WTC11 (cell line): ENCODE measurements around the gene SMKR1. TPM values are rescaled to one million over a fixed set of nuclear protein-coding genes. Genes with fewer than 3 reads are reported as not detected.

Source experiments
- ATAC-seq: fragments of 200-7000 bp; cut with Tn5 transposase; 2 replicates; pipeline ENCODE4 v1.10.0; 2021; ENCODE audit warnings: mild to moderate bottlenecking, moderate library complexity
- CTCF ChIA-PET: fragments of 300-600 bp; sonication (Branson Sonifier 250); formaldehyde crosslinking; loops from one replicate; lab custom pipeline; 2021; ENCODE audit warnings: antibody characterized with exemption; lab: Charles Lee
- POLR2A ChIA-PET: fragments of 350-600 bp; sonication (Branson Sonifier 250); formaldehyde crosslinking; loops from one replicate; lab custom pipeline; 2021; ENCODE audit warnings: antibody characterized with exemption; lab: Charles Lee
- DNase-seq: peaks from one replicate; pipeline ENCODE4 v3.0.0; 2021; ENCODE audit warnings: low spot score
- H3K27ac Mint-ChIP-seq: 2 replicates; pipeline ENCODE4 v1.8.0; 2021; ENCODE audit warnings: mixed read lengths
- H3K27me3 Mint-ChIP-seq: 2 replicates; pipeline ENCODE4 v1.8.0; 2021; ENCODE audit warnings: low read depth, mild to moderate bottlenecking, moderate library complexity, mixed read lengths
- H3K36me3 Mint-ChIP-seq: 2 replicates; pipeline ENCODE4 v1.8.0; 2021; ENCODE audit warnings: mixed read lengths
- H3K4me1 Mint-ChIP-seq: 2 replicates; pipeline ENCODE4 v1.8.0; 2022; ENCODE audit warnings: mixed read lengths
- H3K4me3 Mint-ChIP-seq: 2 replicates; pipeline ENCODE4 v1.8.0; 2021; ENCODE audit warnings: mild to moderate bottlenecking, moderate library complexity, mixed read lengths
- H3K9me3 Mint-ChIP-seq: 2 replicates; pipeline ENCODE4 v1.8.0; 2021; ENCODE audit warnings: mixed read lengths
- AR ChIP-seq: fragments of 250-450 bp; sonication (Bioruptor Pico); IDR thresholded peaks from 2 replicates; pipeline ENCODE4 v1.9.0; 2021; ENCODE audit warnings: mild to moderate bottlenecking
- ATF2 ChIP-seq: sonication (generic); formaldehyde crosslinking; IDR thresholded peaks from 2 replicates; pipeline ENCODE4 v1.8.1; 2022; ENCODE audit warnings: low read depth, missing genetic modification reagents, borderline replicate concordance
- ATF6 ChIP-seq: sonication (generic); formaldehyde crosslinking; IDR thresholded peaks from 2 replicates; pipeline ENCODE4 v1.8.1; 2023; ENCODE audit warnings: mild to moderate bottlenecking, missing genetic modification reagents
- E2F1 ChIP-seq: sonication (generic); formaldehyde crosslinking; IDR thresholded peaks from 2 replicates; pipeline ENCODE4 v1.8.0; 2022; ENCODE audit warnings: mild to moderate bottlenecking, missing genetic modification reagents
- EMX1 ChIP-seq: fragments of 250-450 bp; sonication (Bioruptor Pico); IDR thresholded peaks from 2 replicates; pipeline ENCODE4 v1.8.0; 2021; ENCODE audit warnings: mild to moderate bottlenecking
- FOXP1 ChIP-seq: sonication (generic); formaldehyde crosslinking; IDR thresholded peaks from 2 replicates; pipeline ENCODE4 v1.8.0; 2022; ENCODE audit warnings: missing genetic modification reagents, mild to moderate bottlenecking, moderate library complexity, borderline replicate concordance
- HMGXB4 ChIP-seq: sonication (generic); formaldehyde crosslinking; IDR thresholded peaks from 2 replicates; pipeline ENCODE4 v1.8.1; 2023; ENCODE audit warnings: mild to moderate bottlenecking, moderate library complexity, missing genetic modification reagents
- KAT7 ChIP-seq: sonication (generic); formaldehyde crosslinking; IDR thresholded peaks from 2 replicates; pipeline ENCODE4 v1.8.1; 2023; ENCODE audit warnings: missing genetic modification reagents, mild to moderate bottlenecking, borderline replicate concordance
- NR1H2 ChIP-seq: sonication (generic); formaldehyde crosslinking; IDR thresholded peaks from 2 replicates; pipeline ENCODE4 v1.9.0; 2021; ENCODE audit warnings: mild to moderate bottlenecking, moderate library complexity, missing genetic modification reagents
- NR3C1 ChIP-seq: sonication (generic); formaldehyde crosslinking; conservative IDR thresholded peaks from 2 replicates; pipeline ENCODE4 v1.8.1; 2023; ENCODE audit warnings: low read depth, mild to moderate bottlenecking, missing genetic modification reagents
- OVOL2 ChIP-seq: fragments of 250-450 bp; sonication (Bioruptor Pico); IDR thresholded peaks from 2 replicates; pipeline ENCODE4 v1.9.0; 2021; ENCODE audit warnings: mild to moderate bottlenecking, borderline replicate concordance
- SMAD4 ChIP-seq: sonication (generic); formaldehyde crosslinking; IDR thresholded peaks from 2 replicates; pipeline ENCODE4 v1.8.0; 2022; ENCODE audit warnings: mild to moderate bottlenecking, missing genetic modification reagents
- SOX15 ChIP-seq: fragments of 250-450 bp; sonication (Bioruptor Pico); IDR thresholded peaks from 2 replicates; pipeline ENCODE4 v1.9.0; 2021; ENCODE audit warnings: mild to moderate bottlenecking
- TCF7 ChIP-seq: sonication (generic); formaldehyde crosslinking; IDR thresholded peaks from 2 replicates; pipeline ENCODE4 v1.8.0; 2022; ENCODE audit warnings: mild to moderate bottlenecking, low read depth, missing genetic modification reagents, moderate library complexity
- TEAD1 ChIP-seq: sonication (generic); formaldehyde crosslinking; IDR thresholded peaks from 2 replicates; pipeline ENCODE4 v1.8.0; 2022; ENCODE audit warnings: mild to moderate bottlenecking, missing genetic modification reagents
- ZBTB43 ChIP-seq: sonication (generic); formaldehyde crosslinking; IDR thresholded peaks from 2 replicates; pipeline ENCODE4 v1.8.1; 2023; ENCODE audit warnings: mild to moderate bottlenecking, missing genetic modification reagents
- ZNF232 ChIP-seq: sonication (generic); formaldehyde crosslinking; IDR thresholded peaks from 2 replicates; pipeline ENCODE4 v1.8.0; 2022; ENCODE audit warnings: mild to moderate bottlenecking, missing genetic modification reagents
- ZNF532 ChIP-seq: fragments of 250-450 bp; sonication (Bioruptor Pico); IDR thresholded peaks from 2 replicates; pipeline ENCODE4 v1.9.0; 2021; ENCODE audit warnings: mild to moderate bottlenecking, borderline replicate concordance
- ZNF671 ChIP-seq: fragments of 250-450 bp; sonication (Bioruptor Pico); IDR thresholded peaks from 2 replicates; pipeline ENCODE4 v1.8.0; 2021; ENCODE audit warnings: mild to moderate bottlenecking
- total RNA-seq: library from RNA; stranded (reverse); gene quantifications from 3 replicates; pipeline ENCODE4 v1.2.3, GENCODE V29; 2021

Gene SMKR1
- total RNA-seq, 1 experiment from 2014 or later: 0.50 TPM

- CTCF ChIA-PET: interaction anchor here (1.1 kb wide), 1 partner anchor 91 kb away, joined by 3 read pairs; no protein-coding TSS in a partner anchor
- Mint-ChIP-seq H3K27me3 (no peaks in the 10 kb centered on the region), H3K9me3 (no peaks in the 10 kb centered on the region), H3K4me1 (no peaks in the 10 kb centered on the region), H3K27ac (no peak overlapping the region), H3K36me3 (peaks cover 10% of the 10 kb centered on the region; the same call in 1 of the 2 replicates), H3K4me3 (no peak overlapping the region)
- TF ChIP-seq E2F1 (CRISPR knock-in tag): no peak
- no peak for TF ChIP-seq ZBTB43 (CRISPR knock-in tag)
- TF ChIP-seq SMAD4: no peak
- TF ChIP-seq ATF2 (CRISPR knock-in tag): no peak
- TF ChIP-seq AR (CRISPR knock-in tag): no peak
- no peak for TF ChIP-seq ZNF671
- TF ChIP-seq TCF7: no peak
- POLR2A ChIA-PET: no interaction called here
- no peak for ATAC-seq
- DNase-seq: no peak
These were observed 44.2 kb upstream of the SMKR1 start for GRCh38 chr7:129458171-129458570.

GRCh38 chr7:129461809-129462208, 40.5 kb upstream of the SMKR1 start:
- ChIA-PET POLR2A (no interaction called here), CTCF (no interaction called here)
- Mint-ChIP-seq H3K9me3 (no peaks in the 10 kb centered on the region), H3K27ac (no peak overlapping the region), H3K4me3 (no peak overlapping the region), H3K4me1 (no peaks in the 10 kb centered on the region), H3K27me3 (no peaks in the 10 kb centered on the region), H3K36me3 (peaks cover 5% of the 10 kb centered on the region; the same call in 1 of the 2 replicates)
- DNase-seq (no peak), ATAC-seq (no peak)
- TF ChIP-seq NR3C1 (no peak), KAT7 (CRISPR knock-in tag) (no peak), NR1H2 (CRISPR knock-in tag) (no peak), SOX15 (CRISPR knock-in tag) (no peak), FOXP1 (CRISPR knock-in tag) (no peak), ATF6 (no peak), E2F1 (CRISPR knock-in tag) (no peak), HMGXB4 (CRISPR knock-in tag) (no peak), ZNF232 (CRISPR knock-in tag) (no peak), ZNF532 (CRISPR knock-in tag) (no peak), TEAD1 (CRISPR knock-in tag) (no peak), EMX1 (no peak), OVOL2 (CRISPR knock-in tag) (no peak)
